ENCODE results near the gene IMMT.

The IMMT gene

DNA sequence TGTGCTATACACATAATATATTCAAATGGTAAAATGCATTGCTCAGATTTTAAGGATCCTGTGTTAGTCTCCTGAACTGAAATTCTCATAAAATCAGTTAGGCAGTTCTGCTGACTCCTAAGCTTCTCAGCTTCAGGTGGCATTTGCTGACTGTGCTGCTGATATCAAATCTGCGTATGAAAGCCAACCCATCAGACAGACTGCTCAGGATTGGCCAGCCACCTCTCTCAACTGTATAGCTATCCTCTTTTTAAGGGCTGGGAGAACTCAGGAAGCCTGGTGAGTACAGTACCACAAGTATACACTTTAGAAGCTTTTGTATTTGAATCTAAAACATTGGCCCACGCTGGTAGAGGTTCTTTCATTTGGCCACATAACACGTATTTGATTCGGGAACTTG, 60.6 kb downstream of the IMMT start:
- no peak for DNase-seq (ENCODE audit: extremely low read depth, low read depth)
- no peak for TF ChIP-seq CTCF (IDR thresholded peaks at IDR 0.05; ENCODE audit: low read depth, low read length)

GRCh38 chr2:86124683-86125082, 70.6 kb downstream of the IMMT start:
- TF ChIP-seq CTCF (IDR thresholded peaks at IDR 0.05; ENCODE audit: low read depth, low read length): no peak

GRCh38 chr2:86123328-86123925, 71.8 kb downstream of the IMMT start:
- no peak for TF ChIP-seq CTCF (IDR thresholded peaks at IDR 0.05; ENCODE audit: low read depth, low read length)

More at GRCh38 chr2:86124683-86125082, 70.6 kb downstream of the IMMT start:
- DNase-seq (ENCODE audit: extremely low read depth, low read depth): no peak

GRCh38 chr2:86118130-86118529, 77.1 kb downstream of the IMMT start:
- no peak for DNase-seq (ENCODE audit: extremely low read depth, low read depth)
- no peak for TF ChIP-seq CTCF (IDR thresholded peaks at IDR 0.05; ENCODE audit: low read depth, low read length)

More at GRCh38 chr2:86123328-86123925, 71.8 kb downstream of the IMMT start:
- DNase-seq (ENCODE audit: extremely low read depth, low read depth): no peak

DNA sequence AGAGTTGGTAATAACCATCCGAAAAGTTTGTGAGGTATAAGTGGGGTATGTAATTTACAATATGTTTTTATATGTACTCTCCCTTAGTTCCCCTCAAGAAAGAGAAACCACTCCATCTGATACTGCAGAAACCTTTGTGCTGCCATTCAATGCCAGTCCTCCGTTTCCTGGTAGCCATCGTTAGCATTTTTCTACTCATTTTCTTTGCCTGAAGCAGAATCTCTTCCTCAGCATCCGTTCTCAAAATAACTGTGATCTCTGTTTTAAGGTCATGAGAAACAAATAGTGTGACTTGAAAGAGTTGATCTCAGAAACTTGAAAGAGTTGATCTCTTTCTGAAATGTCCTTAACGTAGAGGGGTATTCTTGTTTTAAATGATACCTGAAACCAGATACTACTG, 88.2 kb downstream of the IMMT start:
- no peak for TF ChIP-seq CTCF (IDR thresholded peaks at IDR 0.05; ENCODE audit: low read depth, low read length)
- DNase-seq (ENCODE audit: extremely low read depth, low read depth): no peak

DNA sequence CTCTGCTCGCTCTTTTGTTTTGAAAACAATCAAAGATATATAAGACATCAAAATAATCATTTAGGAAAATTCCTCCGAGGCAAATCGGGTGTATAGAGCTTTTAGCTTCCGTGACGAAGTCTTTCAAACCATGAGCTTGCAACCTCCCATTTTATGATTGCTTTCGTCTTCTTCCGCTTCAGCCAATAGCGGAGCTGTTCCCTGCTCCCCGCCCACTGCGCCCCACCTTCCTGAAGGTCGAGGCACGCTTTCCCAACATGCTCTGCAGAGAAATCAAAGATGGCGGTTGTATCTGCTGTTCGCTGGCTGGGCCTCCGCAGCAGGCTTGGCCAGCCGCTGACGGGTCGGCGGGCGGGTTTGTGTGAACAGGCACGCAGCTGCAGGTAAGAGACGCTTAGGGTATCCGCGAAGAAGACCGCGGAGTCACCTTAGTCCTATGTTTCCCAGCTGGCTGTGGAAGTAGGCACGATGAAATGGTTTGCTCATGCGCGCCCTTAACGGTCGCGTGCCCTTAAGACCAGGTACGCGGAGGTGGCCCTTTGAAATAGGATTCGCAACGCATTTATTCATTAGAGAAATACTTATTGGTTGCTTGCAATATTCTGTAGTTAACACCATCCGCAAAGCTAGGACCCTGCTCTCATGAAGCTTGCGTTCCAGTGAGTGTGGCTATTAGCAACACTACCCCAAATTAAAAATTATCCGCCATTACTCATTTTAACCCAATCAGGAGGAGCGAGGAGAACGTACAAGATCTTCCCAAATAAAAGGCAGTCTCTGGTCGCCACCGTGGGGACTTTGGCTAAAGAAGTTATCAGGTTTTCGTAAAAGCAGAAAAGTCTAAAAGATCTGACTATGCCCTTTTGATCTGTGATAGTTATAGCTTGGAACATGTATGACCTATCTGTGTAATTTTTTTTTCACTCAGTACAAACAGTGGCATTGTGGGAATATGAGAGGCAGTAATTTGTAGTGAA, 89.0 kb downstream of the IMMT start, which contains the start of gene PTCD3:
Gene PTCD3, plus strand, starts transcription at position 267 of the 977 bp plus-strand sequence. Its CDS starts 13 bp downstream, at position 280.
- peak; percentile 85 for DNase-seq (ENCODE audit: extremely low read depth, low read depth)

More for the DNA sequence above, 89.0 kb downstream of the IMMT start, which contains the start of gene PTCD3:
- TF ChIP-seq CTCF (IDR thresholded peaks at IDR 0.05; ENCODE audit: low read depth, low read length): no peak
